ENCODE measurements around the gene RFX8.

- TF ChIP-seq CTCF (IDR thresholded peaks at IDR 0.05) (no peak), POLR2A (IDR thresholded peaks at IDR 0.05) (no peak)
These were observed 45.3 kb upstream of the RFX8 start for GRCh38 chr2:101520246-101520645.
